Coronary artery (tissue), 2 donors: ENCODE results near the gene EIF2S2.

Experiments used
- DNase-seq: peaks from one replicate; pipeline ENCODE4 v3.0.0-alpha.2; 2017; ENCODE audit warnings: low spot score
- H3K27ac ChIP-seq, 2 donors: fragments of 200-600 bp; sonication (generic); one replicate each; pipeline ENCODE4 v1.5.1; 2016 to 2019
- H3K4me3 ChIP-seq: fragments of 200-600 bp; sonication (generic); 2 replicates; pipeline ENCODE4 v1.5.1; 2016; ENCODE audit warnings: mild to moderate bottlenecking, moderate library complexity
- TF ChIP-seq, protein P1 (sequence below): fragments of 200-600 bp; sonication (generic); IDR thresholded peaks from one replicate; pipeline ENCODE4 v1.5.1; 2019; ENCODE audit warnings: antibody characterized with exemption

EIF2S2 gene

DNA sequence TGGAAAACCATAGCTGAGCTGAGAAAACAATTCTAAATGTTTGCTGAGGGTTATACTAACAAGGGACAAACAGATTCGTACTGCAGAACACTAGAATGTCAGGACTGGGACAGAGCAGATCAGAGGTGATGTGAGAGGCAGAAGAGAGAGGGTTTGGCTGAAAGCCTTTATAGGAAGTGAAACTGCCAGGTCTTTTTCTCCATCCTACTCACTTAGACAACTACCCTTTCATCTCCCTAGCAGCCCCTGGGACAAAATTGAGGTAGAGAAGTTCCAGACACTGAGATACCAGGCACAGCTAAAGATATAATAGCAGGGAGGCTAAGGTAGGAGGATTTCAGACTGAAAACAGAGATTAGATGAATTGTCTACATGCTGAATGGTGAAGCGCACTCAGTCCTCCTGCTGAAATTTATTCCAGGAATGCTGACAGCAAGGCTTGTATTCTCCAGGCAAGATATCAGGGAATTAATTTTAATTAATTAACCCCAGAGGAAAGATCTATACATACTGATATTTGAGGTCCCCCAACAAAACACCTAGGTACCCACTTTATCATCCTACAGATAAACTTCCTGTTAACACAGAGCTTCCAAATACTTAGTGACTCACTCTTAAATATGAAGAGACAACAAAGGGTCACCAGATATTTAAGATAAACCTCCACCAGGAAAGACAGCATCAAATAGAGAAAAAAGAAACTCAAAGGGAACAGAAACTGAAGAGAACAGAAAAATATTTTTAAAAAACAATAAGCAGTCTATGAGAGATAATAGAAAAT is 12.6 kb upstream of the EIF2S2 start:
- Histone ChIP-seq H3K27ac (no peak overlapping the region), H3K4me3 (no peak overlapping the region)
- DNase-seq: no peak
- TF ChIP-seq, protein P1, sequence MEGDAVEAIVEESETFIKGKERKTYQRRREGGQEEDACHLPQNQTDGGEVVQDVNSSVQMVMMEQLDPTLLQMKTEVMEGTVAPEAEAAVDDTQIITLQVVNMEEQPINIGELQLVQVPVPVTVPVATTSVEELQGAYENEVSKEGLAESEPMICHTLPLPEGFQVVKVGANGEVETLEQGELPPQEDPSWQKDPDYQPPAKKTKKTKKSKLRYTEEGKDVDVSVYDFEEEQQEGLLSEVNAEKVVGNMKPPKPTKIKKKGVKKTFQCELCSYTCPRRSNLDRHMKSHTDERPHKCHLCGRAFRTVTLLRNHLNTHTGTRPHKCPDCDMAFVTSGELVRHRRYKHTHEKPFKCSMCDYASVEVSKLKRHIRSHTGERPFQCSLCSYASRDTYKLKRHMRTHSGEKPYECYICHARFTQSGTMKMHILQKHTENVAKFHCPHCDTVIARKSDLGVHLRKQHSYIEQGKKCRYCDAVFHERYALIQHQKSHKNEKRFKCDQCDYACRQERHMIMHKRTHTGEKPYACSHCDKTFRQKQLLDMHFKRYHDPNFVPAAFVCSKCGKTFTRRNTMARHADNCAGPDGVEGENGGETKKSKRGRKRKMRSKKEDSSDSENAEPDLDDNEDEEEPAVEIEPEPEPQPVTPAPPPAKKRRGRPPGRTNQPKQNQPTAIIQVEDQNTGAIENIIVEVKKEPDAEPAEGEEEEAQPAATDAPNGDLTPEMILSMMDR: no peak

DNA sequence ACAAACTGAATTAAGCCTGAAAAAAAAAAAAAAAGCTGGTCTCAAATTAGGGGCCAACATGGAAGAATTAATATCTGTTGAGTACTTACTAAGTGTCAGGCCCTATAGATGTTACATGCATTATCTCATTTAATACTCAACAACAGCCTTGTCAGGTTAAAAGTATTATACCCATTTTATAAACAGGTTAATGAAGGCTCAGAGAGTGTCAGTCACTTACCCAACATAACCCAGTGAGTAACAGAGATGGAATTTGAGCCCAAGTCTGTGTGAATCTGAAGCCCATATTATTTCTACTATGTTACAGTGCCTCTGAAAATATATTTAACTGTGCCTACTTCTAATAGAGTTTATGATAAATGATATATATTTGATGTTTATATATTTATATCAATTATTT is 11.3 kb upstream of the EIF2S2 start:
- Histone ChIP-seq H3K27ac (no peak overlapping the region), H3K4me3 (no peak overlapping the region)
- TF ChIP-seq, protein P1: no peak
- no peak for DNase-seq

DNA sequence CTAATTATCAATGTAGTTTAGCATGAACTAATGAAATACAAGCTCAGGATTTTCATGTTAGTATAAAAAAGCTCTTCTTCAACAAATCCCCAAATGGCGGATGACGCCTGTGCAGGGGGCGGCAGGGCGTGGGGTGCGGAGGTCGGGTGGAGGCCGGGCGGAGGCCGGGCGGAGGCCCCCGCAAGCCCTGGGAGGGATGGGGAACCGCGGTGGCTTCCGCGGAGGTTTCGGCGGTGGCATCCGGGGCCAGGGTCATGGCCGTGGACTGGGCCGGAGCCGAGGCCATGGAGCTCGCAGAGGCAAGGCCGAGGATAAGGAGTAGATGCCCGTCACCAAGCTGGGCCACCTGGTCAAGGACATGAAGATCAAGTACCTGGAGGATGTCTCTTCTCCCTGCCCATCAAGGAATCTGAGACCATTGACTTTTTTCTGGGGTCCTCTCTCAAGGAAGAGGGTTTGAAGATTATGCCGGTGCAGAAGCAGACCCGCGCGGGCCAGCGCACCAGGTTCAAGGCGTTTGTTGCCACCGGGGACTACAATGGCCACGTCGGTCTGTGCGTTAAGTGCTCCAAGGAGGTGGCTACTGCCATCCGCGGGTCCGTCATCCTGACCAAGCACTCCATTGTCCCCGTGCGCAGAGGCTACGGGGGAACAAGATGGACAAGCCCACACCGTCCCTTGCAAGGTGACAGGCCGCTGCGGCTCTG is 10.4 kb upstream of the EIF2S2 start:
- H3K27ac ChIP-seq: no peak overlapping the region
- no peak for DNase-seq
- no peak overlapping the region for H3K4me3 ChIP-seq
- TF ChIP-seq, protein P1: no peak

DNA sequence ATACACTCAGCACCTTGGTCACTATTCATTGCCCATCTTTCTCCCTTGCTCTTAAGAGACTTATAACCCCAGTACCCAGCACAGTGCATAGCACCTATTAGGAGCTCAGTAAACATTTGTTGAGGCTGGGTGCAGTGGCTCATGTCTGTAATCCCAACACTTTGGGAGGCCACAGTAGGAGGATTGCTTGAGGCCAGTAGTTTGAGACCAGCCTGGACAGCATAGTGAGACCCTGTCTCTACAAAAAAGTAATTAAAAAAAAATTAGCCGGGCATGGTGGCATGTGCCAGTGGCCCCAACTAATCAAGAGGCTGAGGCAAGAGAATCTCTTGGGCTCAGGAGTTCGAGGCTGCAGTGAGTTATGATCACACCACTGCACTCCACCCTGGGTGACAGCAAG is 8.2 kb upstream of the EIF2S2 start:
- no peak overlapping the region for H3K27ac ChIP-seq
- TF ChIP-seq, protein P1: no peak
- no peak for DNase-seq
- H3K4me3 ChIP-seq: no peak overlapping the region

DNA sequence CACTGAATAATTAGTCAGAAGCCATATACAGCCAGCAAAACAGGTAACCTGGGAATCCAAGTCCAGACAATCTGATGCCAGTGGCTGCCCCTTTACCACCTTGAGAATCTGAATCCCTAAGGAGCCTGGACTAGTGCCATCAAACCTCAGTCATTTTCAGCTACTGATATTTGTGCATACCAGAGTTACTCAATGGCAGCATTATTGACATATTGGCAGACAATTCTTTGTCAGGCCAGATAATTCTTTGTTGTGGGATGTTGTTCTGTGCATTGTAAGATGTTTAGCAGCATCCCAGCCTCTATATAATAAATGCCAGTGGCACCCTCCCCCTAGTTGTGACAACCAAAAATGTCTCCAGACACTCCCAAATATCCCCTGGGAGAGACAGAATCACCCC is 3.2 kb upstream of the EIF2S2 start:
- TF ChIP-seq, protein P1: no peak
- H3K4me3 ChIP-seq: no peak overlapping the region
- no peak for DNase-seq
- no peak overlapping the region for H3K27ac ChIP-seq

DNA sequence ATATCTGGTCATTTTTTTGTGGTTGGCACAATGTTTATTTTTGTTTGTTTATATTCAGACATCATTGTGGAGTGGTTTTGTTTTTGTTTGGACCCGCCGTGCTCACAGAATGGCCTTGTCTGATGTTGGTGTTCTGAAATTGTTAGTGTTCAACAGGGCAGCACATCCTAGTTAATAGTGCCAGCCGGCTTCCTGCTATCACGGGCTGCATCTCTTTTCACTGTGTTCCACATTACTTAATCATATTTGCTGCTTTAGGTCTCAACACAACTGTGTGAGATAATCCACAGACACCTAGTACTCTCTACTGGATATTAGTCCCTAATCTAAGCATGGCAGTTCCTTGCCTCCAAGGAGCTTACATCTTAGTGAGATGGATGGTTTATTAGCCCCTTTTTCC is 2.8 kb upstream of the EIF2S2 start:
- TF ChIP-seq, protein P1: no peak
- H3K27ac ChIP-seq: no peak overlapping the region
- H3K4me3 ChIP-seq: no peak overlapping the region
- DNase-seq: no peak
